ENCODE measurements around the gene C1QB. TPM values are rescaled to one million over a fixed set of nuclear protein-coding genes. Genes with fewer than 3 reads are reported as not detected.
"Not testable (repeated sequence)": the region's sequence is repeated elsewhere in the genome, so short reads cannot be mapped to it uniquely, and the experiment has no call there.

Gene C1QB
- polyA plus RNA-seq, 2 of the 4 experiments (the other 2 are of a cell fraction): not detected

DNA sequence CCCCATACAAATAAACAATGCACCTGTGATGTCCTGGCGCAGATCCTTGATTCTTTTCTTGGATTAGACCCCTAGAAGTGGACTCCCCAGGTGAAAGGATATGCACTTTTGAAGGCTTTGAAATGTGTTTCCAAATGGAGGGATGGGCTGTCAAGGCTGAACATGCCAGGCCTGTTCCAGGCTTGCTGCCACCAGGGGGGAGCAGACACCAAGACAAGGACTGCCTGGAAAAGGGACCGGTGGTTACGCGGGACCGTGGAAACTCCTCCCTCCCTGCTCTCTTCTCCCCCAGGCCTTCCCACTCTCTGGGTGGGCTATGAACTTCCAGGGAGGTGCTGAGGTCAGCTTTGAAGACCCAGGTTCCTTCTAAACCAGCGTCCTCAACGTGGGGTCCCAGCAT, 12.7 kb downstream of the C1QB start:
- H3K27ac ChIP-seq: no peak overlapping the region
- DNase-seq (ENCODE audit: low read depth in 1 of 2, low spot score in 1 of 2) (peak; percentile 42 to 55), FAIRE-seq (no peak), ATAC-seq (peak; percentile 80 to 84)
- H3K4me2 ChIP-seq: no peak overlapping the region
- no peaks in the 10 kb centered on the region for H3K9me3 ChIP-seq
- H3K4me1 ChIP-seq: no peaks in the 10 kb centered on the region
- no peak overlapping the region for H3K4me3 ChIP-seq
- WGBS (ENCODE audit: missing lambda C conversion rate): 38% methylated on average over 7 of the region's 7 CpGs
- ChIA-PET CTCF (interaction anchor here (0.7 to 4.0 kb wide), 12 partner anchors 9 to 299 kb away, joined by 3 to 50 read pairs (median 4); no protein-coding TSS in a partner anchor), POLR2A (no interaction called here)
- no peak for TF ChIP-seq NR3C1 (IDR thresholded peaks at IDR 0.05)
- TF ChIP-seq JUNB (IDR thresholded peaks at IDR 0.05): no peak
- TF ChIP-seq HDAC2 (IDR thresholded peaks at IDR 0.05): no peak
- no peak for TF ChIP-seq RNF2 (IDR thresholded peaks at IDR 0.05; ENCODE audit: borderline replicate concordance, low read depth)
- no peak for TF ChIP-seq KDM1A (IDR thresholded peaks at IDR 0.05; ENCODE audit: low read depth)
- TF ChIP-seq, protein P1, sequence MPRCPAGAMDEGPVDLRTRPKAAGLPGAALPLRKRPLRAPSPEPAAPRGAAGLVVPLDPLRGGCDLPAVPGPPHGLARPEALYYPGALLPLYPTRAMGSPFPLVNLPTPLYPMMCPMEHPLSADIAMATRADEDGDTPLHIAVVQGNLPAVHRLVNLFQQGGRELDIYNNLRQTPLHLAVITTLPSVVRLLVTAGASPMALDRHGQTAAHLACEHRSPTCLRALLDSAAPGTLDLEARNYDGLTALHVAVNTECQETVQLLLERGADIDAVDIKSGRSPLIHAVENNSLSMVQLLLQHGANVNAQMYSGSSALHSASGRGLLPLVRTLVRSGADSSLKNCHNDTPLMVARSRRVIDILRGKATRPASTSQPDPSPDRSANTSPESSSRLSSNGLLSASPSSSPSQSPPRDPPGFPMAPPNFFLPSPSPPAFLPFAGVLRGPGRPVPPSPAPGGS (IDR thresholded peaks at IDR 0.05): no peak
- TF ChIP-seq MAZ (IDR thresholded peaks at IDR 0.05; ENCODE audit: borderline replicate concordance, low read depth, low read length): no peak
- TF ChIP-seq EP300 (IDR thresholded peaks at IDR 0.05): no peak
- TF ChIP-seq, protein P2, sequence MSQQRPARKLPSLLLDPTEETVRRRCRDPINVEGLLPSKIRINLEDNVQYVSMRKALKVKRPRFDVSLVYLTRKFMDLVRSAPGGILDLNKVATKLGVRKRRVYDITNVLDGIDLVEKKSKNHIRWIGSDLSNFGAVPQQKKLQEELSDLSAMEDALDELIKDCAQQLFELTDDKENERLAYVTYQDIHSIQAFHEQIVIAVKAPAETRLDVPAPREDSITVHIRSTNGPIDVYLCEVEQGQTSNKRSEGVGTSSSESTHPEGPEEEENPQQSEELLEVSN (IDR thresholded peaks at IDR 0.05; ENCODE audit: borderline replicate concordance, low read depth): no peak
- TF ChIP-seq POLR2A (IDR thresholded peaks at IDR 0.05; ENCODE audit: low read length): no peak
- no peak for TF ChIP-seq HOXB5 (CRISPR knock-in tag; IDR thresholded peaks at IDR 0.05)
- TF ChIP-seq, protein P3, sequence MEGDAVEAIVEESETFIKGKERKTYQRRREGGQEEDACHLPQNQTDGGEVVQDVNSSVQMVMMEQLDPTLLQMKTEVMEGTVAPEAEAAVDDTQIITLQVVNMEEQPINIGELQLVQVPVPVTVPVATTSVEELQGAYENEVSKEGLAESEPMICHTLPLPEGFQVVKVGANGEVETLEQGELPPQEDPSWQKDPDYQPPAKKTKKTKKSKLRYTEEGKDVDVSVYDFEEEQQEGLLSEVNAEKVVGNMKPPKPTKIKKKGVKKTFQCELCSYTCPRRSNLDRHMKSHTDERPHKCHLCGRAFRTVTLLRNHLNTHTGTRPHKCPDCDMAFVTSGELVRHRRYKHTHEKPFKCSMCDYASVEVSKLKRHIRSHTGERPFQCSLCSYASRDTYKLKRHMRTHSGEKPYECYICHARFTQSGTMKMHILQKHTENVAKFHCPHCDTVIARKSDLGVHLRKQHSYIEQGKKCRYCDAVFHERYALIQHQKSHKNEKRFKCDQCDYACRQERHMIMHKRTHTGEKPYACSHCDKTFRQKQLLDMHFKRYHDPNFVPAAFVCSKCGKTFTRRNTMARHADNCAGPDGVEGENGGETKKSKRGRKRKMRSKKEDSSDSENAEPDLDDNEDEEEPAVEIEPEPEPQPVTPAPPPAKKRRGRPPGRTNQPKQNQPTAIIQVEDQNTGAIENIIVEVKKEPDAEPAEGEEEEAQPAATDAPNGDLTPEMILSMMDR (IDR thresholded peaks at IDR 0.05): peak; percentile 48; the same call in 2 of the 3 replicates
- TF ChIP-seq, protein P4, sequence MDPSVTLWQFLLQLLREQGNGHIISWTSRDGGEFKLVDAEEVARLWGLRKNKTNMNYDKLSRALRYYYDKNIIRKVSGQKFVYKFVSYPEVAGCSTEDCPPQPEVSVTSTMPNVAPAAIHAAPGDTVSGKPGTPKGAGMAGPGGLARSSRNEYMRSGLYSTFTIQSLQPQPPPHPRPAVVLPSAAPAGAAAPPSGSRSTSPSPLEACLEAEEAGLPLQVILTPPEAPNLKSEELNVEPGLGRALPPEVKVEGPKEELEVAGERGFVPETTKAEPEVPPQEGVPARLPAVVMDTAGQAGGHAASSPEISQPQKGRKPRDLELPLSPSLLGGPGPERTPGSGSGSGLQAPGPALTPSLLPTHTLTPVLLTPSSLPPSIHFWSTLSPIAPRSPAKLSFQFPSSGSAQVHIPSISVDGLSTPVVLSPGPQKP (IDR thresholded peaks at IDR 0.05; ENCODE audit: low read depth, low read length): no peak
- peak; percentile 78 to 85 for TF ChIP-seq RAD21 (conservative IDR thresholded peaks at IDR 0.05 in 1 of 2, IDR thresholded peaks at IDR 0.05 in 1 of 2)
- no peak for TF ChIP-seq ZFP36 (IDR thresholded peaks at IDR 0.05; ENCODE audit: borderline replicate concordance, partially characterized antibody)
- no peak for TF ChIP-seq ZSCAN20 (CRISPR knock-in tag; IDR thresholded peaks at IDR 0.05)
- no peak for TF ChIP-seq HOXB13 (CRISPR knock-in tag; IDR thresholded peaks at IDR 0.05; ENCODE audit: low read depth)
- peak; percentile 62 for TF ChIP-seq SMC3 (IDR thresholded peaks at IDR 0.05)
- TF ChIP-seq RFX5 (IDR thresholded peaks at IDR 0.05): no peak
- TF ChIP-seq KDM5A (IDR thresholded peaks at IDR 0.05): no peak

DNA sequence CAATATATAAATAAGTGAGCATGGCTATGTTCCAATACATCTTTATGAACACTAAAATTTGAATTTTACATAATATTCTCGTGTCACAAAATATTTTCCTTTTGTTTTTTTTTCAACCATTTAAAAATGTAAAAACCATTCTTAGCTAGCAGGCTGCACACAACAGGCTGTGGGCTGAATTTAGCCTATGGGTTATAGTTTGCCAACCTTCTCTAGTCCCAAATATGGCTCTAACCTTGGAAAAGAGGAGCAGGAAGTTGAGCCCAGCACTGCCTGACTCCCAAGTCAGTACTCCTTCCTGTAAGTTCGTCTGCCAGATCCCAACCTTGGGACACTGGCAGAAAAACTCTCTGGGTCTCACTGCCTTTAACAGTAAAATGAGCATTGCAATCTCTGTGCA, 13.4 kb downstream of the C1QB start:
- Histone ChIP-seq H3K27ac (no peak overlapping the region), H3K4me2 (no peak overlapping the region), H3K4me1 (no peaks in the 10 kb centered on the region), H3K9me3 (no peaks in the 10 kb centered on the region), H3K4me3 (no peak overlapping the region)
- ATAC-seq (no peak), FAIRE-seq (no peak), DNase-seq (ENCODE audit: low read depth in 1 of 2, low spot score in 1 of 2) (no peak)
- ChIA-PET POLR2A (no interaction called here), CTCF (interaction anchor here (0.7 to 4.0 kb wide), 9 partner anchors 8 to 298 kb away, joined by 3 to 50 read pairs (median 6); no protein-coding TSS in a partner anchor)
- TF ChIP-seq, protein P5, sequence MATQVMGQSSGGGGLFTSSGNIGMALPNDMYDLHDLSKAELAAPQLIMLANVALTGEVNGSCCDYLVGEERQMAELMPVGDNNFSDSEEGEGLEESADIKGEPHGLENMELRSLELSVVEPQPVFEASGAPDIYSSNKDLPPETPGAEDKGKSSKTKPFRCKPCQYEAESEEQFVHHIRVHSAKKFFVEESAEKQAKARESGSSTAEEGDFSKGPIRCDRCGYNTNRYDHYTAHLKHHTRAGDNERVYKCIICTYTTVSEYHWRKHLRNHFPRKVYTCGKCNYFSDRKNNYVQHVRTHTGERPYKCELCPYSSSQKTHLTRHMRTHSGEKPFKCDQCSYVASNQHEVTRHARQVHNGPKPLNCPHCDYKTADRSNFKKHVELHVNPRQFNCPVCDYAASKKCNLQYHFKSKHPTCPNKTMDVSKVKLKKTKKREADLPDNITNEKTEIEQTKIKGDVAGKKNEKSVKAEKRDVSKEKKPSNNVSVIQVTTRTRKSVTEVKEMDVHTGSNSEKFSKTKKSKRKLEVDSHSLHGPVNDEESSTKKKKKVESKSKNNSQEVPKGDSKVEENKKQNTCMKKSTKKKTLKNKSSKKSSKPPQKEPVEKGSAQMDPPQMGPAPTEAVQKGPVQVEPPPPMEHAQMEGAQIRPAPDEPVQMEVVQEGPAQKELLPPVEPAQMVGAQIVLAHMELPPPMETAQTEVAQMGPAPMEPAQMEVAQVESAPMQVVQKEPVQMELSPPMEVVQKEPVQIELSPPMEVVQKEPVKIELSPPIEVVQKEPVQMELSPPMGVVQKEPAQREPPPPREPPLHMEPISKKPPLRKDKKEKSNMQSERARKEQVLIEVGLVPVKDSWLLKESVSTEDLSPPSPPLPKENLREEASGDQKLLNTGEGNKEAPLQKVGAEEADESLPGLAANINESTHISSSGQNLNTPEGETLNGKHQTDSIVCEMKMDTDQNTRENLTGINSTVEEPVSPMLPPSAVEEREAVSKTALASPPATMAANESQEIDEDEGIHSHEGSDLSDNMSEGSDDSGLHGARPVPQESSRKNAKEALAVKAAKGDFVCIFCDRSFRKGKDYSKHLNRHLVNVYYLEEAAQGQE (IDR thresholded peaks at IDR 0.05): no peak
- no peak for TF ChIP-seq EHF (CRISPR knock-in tag; IDR thresholded peaks at IDR 0.05)
- TF ChIP-seq RFX5 (IDR thresholded peaks at IDR 0.05): no peak
- TF ChIP-seq, protein P4 (IDR thresholded peaks at IDR 0.05; ENCODE audit: low read depth, low read length): no peak
- no peak for TF ChIP-seq EP300 (IDR thresholded peaks at IDR 0.05)
- no peak for TF ChIP-seq HEYL (CRISPR knock-in tag; IDR thresholded peaks at IDR 0.05)
- WGBS (ENCODE audit: missing lambda C conversion rate): 35% methylated on average over 2 of the region's 2 CpGs

DNA sequence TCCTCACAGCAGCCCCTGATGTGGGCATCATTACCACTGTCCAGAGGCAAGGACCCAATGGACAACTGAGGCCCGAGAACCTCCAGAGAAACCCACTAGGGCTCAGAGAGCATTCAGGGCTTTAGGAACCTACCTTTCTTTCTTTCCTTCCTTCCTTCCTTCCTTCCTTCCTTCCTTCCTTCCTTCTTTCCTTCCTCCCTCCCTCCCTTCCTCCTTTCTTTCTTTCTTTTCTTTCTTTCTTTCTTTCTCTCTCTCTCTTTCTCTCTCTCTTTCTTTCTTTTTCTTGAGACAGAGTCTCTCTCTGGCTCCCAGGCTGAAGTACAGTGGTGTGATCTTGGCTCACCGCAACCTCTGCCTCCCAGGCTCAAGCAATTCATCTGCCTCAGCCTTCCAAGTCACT, 15.8 kb downstream of the C1QB start:
- FAIRE-seq; ATAC-seq; POLR2A ChIA-PET; H3K4me3 ChIP-seq; H3K4me1 ChIP-seq; DNase-seq (ENCODE audit: low read depth in 1 of 2, low spot score in 1 of 2); H3K4me2 ChIP-seq; H3K9me3 ChIP-seq; H3K27ac ChIP-seq: not testable (repeated sequence)
- WGBS (ENCODE audit: missing lambda C conversion rate): 54% methylated on average over 2 of the region's 2 CpGs
- CTCF ChIA-PET: interaction anchor here (0.6 to 4.0 kb wide), 3 partner anchors 57 to 264 kb away, joined by 3 to 50 read pairs (median 3); no protein-coding TSS in a partner anchor
